Esophagus muscularis mucosa (tissue), 4 donors: ENCODE data around the gene RPAP2.

ENCODE experiments used
- EP300 ChIP-seq: sonication (generic); formaldehyde crosslinking; IDR thresholded peaks from one replicate; pipeline ENCODE4 v1.6.1; 2017; ENCODE audit warnings: antibody characterized with exemption
- POLR2AphosphoS5 ChIP-seq, 2 donors: sonication (generic); formaldehyde crosslinking; IDR thresholded peaks; one replicate each; pipeline ENCODE4 v1.6.1; 2017; ENCODE audit warnings: antibody characterized with exemption in 2 of 2
- TF ChIP-seq, protein P1 (sequence below), 3 experiments: fragments of 200-600 bp in 2 of 3; fragments of 450-650 bp in 1 of 3; sonication (generic) in 2 of 3; IDR thresholded peaks; one replicate each; pipeline ENCODE4 v1.5.1; 2017 to 2019; ENCODE audit warnings: antibody characterized with exemption in 3 of 3, mild to moderate bottlenecking in 2 of 3, moderate library complexity in 1 of 3

DNA sequence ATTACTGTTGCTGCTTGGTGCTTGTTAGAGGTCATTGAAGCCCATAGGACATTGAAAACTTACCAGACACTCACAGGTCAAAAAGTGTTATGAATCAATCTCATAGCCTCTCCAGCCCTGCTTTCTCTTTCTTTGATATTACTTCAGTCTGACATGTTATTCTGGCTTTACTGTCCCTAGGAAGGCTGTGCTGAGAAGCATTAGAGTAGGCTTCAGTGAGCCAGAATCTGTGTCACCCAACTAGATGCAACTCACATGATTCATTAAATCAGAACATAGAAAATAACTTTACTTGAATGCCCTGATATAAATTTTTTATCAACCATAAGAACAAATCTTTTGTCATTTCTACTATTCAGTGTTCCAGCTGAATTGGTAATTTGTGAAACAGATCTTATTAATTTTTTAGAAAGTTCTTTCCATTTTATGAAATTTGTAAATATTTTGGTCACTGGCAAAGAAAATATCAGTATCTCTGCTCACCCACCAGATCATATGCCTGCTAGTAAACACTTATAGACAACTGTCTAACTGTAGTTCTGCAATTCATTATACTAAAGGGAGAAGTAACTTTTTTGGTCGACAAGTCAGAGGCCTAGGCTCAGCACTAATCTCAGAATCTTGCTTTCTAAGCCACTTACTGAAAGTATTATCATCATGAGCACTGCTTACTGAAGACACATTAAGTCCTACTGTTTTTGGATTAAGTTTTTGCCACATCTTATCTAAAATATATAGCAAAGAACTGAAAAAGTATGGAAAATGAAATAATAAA lies 48.2 kb downstream of the RPAP2 start:
- no peak for TF ChIP-seq POLR2AphosphoS5 (IDR thresholded peaks at IDR 0.05)
- TF ChIP-seq, protein P1, sequence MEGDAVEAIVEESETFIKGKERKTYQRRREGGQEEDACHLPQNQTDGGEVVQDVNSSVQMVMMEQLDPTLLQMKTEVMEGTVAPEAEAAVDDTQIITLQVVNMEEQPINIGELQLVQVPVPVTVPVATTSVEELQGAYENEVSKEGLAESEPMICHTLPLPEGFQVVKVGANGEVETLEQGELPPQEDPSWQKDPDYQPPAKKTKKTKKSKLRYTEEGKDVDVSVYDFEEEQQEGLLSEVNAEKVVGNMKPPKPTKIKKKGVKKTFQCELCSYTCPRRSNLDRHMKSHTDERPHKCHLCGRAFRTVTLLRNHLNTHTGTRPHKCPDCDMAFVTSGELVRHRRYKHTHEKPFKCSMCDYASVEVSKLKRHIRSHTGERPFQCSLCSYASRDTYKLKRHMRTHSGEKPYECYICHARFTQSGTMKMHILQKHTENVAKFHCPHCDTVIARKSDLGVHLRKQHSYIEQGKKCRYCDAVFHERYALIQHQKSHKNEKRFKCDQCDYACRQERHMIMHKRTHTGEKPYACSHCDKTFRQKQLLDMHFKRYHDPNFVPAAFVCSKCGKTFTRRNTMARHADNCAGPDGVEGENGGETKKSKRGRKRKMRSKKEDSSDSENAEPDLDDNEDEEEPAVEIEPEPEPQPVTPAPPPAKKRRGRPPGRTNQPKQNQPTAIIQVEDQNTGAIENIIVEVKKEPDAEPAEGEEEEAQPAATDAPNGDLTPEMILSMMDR (IDR thresholded peaks at IDR 0.05), result no peak
- TF ChIP-seq EP300, result no peak
